NCI-H2227 (cell line): ENCODE results near the gene VASH2.
"Not testable (repeated sequence)": the region's sequence is repeated elsewhere in the genome, so short reads cannot be mapped to it uniquely, and the experiment has no call there.

ENCODE experiments used
- DNase-seq: peaks from one replicate; lab custom pipeline; 2025; ENCODE audit not compliant: unreplicated experiment; lab: John Stamatoyannopoulos, UW

Gene VASH2

DNA sequence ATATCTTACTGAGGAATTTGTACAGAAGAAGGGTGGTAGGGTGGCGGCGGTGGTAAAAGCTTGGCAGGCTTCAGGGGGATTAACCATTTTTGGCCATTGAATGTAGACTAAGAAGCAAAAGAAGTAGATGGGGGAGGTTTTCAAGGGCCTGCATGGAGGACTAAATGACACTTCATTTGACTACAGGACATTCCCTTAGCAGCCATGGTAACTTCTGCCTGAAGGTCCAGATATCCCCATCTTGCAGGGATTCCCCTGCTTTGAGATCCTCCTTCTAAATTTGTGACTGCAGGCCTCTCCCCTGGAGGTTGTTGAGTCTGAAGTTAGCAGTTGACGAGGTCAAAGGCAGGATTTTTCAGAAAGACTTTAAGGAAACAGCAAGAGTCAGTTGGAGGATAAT is 4.8 kb downstream of the VASH2 start:
- DNase-seq: no peak

DNA sequence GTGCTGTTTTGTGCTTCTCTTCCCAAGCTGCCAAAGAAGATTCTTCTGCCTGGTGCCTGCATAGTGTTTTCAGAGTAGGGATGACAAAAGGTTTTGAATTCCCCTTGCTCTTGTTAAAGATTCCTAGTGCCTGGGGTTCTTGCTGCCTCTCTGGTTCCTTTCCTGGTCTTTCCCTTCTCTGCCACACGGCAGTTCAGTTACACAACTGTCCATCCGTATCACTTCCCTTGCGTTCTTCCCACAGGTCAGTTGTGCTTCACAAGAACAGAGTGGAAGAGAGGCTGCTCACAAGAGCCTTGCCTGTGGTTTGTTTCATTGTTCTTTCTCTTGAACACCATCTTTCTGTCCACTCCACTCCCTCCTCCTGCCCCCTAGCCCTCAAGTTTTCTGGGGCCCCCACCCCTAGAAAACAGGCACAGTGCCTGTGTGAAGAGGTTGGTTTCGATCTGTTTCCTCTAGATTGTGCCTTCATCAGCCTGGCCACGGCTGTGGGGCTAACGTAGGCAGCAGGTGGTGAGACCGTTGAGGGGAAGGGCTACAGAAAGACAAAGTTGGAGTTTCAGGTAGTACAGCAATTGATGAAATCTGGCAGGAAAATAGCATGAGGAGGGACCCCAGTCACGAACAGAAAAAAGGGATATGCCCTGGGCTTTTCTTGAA is 5.8 kb downstream of the VASH2 start:
- no peak for DNase-seq

DNA sequence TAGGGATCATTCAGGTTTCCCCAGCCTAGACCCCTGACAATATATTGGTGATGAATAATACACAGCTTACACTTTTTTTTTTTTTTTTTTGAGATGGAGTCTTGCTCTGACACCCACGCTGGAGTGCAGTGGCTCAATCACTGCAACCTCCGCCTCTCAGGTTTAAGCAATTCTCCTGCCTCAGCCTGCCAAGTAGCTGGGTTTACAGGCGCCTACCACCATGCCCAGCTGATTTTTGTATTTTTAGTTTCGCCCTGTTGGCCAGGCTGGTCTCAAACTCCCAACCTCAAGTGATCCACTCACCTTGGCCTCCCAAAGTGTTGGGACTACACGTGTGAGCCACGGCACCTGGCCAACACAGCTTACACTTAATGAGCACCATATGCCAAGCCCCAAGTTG is 7.2 kb downstream of the VASH2 start:
- no peak for DNase-seq

DNA sequence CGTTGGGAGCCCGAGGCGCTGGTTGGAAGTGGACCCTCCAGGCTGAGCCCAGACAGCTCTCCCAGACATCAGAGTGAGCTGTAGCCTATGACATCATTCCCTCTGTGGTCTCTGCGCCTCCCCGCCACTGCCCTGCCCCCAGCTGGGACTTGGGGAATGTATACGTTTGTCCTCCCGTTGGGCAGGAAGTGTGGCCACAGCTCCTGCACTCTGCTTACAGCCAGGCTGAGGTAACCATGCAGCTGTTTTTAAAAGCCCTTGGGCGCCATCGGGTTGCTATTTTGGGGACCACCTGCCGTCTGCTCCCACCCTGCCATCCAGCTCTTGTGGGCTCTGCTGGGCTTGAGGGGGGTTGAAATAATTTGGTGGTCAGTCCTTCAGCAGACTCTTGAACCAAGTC is 7.8 kb downstream of the VASH2 start:
- DNase-seq: no peak

DNA sequence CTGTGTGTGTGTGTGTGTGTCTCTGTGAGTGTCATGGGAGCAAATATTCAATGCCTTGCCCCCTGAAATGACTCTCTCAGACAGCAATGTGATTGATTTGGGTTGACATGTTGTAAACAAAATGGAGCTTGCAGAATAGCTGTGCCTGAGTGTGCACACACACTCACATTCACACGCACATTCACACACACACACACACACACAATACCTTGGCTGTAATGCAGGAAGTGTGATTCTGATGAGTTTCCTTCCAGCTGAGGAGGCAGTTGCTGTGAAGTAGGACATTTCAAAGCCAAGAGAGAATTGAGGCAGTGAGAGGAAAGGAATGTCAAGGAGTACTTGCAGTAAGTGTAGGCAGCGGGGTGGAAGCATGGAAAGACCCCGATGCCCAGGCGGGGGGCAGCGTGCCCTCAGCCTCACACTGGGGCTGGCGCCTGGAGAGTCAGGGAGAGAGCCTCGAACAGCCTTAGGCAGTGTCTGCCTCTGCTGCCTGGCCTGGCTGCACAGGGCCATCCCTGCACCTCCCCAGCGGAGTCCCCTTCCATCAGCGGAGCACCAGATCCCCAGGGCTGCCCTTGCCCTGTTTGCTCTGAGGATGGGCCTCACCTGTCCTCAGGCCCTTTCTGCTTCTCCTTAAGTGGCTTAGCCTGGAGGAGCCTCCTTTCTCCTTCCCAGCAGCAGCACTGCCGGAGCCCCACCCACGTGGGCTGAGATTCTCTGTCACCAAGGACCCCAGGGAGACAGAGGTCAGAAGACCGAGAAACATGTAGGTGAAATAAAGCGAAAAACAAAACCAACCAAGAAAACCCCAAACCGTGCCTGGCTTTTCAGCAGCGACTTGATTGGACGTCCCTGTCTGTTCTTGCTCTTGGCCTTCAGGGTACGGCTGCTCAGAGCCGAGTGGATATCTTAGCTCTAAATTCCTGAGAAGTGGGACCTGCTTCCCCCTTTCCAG is 9.2 kb downstream of the VASH2 start:
- DNase-seq: no peak

DNA sequence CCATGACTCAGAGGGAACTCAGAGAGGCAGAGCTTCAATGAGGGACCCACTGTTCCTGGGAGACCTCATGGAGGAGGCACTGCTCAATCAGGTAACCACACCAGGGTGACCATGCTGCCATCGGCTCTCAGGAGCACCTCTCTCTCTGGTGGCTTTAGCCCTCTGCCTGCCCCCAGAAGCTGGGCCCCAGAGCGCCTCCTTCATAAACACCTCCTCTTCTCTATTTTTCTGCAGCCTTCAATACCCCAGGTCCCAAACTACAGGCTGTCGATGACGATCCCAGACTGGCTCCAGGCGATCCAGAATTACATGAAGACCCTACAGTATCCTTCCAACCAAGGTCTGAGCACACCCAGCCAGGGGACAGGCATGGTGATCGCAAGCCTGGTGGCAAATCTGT is 10.6 kb downstream of the VASH2 start:
- no peak for DNase-seq

DNA sequence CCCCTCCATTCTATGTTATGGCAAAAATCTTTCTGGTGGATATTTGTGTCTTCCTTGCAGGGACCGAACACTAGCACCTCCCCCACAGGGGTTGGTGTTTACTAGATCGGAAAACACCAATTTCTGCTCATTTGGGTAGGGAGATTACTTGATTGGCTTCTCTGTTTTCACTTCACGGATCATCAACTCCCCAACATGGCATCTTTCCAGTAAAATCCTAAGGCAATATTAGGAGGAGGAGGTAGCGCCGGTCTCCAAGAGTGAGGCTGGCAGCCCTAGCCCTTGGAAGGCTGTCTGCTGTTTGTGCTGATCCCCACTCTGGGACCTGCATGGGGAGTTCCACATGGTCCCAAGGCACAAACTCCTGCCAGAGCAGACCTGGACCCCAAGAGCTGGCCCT is 12.2 kb downstream of the VASH2 start:
- DNase-seq: no peak

DNA sequence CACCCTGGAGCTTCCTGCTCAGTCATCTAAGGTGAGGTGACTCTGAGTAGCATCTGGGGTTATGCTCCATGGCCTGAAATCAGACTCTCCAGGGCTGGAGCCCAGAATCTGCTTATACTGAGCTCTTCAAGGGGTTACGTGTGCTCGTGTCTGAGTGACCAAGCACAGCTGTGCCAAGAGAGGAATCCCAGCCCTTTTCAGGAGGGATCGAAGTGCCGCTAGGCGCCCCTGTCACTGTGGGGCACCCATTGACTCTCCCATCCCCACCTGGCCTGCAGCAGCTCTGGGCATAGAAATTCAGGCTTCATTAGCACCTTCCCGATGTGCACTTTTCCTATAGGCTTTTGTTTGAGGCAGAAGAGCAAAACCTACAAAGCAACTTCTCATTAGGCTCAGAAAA is 13.8 kb downstream of the VASH2 start:
- no peak for DNase-seq

DNA sequence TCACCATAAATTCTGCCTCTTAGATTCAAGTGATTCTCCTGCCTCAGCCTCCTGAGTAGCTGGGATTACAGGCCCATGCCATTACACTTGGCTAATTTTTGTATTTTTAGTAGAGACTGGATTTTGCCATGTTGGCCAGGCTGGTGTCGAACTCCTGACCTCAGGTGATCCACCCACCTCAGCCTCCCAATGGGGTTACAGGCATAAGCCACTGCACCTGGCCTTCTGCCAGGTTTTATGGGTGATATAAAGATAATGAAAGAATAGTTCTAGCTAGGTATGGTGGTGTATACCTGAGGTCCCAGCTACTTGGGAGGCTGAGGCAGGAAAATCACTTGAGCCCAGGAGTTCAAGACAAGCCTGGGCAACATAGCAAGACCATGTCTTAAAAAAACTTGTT is 14.7 kb downstream of the VASH2 start:
- DNase-seq: not testable (repeated sequence)

DNA sequence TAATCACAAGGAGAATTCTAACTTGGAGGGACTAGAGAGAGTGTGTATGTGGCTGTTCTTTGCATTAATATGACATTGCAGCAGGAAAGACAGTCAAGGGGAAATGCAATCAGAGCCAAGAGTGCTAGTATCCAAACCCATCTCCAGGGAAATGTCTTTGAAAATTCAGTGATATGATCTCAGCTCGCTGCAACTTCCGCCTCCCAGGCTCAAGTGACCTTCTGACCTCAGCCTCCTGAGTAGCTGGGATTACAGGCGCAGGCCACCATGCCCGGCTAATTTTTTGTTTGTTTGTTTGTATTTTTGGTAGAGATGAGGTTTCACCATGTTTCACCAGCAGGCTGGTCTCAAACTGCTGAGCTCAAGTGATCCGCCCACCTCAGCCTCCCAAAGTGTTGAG is 16.3 kb downstream of the VASH2 start:
- DNase-seq: no peak

DNA sequence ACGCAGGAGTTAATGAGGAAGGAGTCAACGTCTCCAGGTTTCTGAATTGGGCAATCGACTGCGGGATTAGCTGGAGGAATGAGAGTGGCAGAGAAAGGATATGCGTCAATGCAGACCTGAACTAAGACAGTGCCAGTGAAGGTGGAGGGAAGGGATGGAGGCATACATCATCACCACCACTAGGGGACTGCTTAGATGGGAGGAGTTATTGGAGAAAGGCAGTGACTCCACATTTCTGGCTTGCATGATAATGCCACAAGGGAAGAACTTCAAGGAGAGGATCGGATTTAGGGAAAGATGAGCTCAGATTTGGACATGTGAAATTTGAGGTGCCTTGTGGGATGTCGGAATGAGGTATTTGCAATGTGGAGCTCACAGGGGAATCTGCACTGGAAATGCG is 17.5 kb downstream of the VASH2 start:
- peak; percentile 9 for DNase-seq

DNA sequence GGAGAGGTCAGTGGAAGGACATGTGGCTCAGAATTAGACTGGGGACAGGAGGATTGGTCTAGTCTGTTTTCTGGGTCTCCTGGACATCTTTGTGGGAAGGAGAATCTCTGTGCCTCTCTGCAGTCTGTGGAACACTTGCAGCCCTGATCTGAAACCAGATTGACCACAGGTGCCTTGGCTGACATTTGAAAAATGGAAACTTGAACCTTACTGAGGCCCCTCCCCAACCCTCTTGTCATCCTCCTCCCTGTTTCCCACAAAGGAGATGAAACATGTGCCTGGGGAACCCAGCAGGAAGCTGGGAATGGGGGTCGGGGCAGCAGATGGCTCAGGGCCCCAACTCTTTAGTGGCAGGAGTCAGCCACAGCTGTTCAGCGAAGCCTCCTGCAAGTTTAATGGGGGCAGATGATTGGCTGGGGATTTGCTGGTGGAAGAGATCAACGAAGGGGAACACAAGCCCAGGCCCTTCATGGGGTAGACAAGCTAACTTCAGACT is 18.1 kb downstream of the VASH2 start:
- no peak for DNase-seq

DNA sequence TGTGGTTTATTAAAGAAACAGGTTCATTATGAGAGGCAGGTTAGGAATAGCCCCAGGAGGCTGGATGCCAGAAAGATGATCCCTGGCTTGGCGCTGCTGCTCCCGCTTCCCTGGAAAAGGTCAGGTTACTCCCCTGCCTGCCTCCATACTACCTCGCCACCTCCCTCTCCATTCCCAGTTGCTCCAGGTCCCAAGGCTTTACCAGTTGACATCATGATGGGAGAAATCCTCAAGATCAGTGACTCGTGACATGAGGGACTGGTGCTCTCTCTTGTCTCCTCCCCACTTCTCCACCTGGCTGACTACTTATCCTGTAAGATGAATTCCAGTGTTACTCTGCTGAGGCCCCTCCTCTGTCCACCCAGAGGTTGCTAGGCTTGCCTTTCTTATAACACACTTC is 19.7 kb downstream of the VASH2 start:
- DNase-seq: no peak

DNA sequence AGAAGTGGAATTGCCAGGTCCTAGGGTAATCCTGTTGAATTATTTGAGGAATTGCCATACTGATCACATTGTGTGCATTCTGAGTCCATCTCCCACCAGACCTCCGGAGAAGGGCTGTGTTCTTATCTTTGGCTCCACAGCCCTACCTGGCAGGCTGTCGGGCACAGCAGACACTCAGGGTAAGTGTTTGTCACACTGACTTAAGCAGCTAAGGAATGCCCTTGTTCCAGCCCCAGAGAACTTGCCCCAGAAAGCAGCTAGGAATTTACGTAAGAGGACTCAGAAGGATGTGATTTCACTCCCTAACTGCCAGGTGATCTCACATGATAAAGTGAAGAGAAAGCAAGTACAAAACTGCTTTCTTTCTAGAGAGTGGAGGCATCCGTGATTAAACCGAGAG is 21.0 kb downstream of the VASH2 start:
- no peak for DNase-seq

DNA sequence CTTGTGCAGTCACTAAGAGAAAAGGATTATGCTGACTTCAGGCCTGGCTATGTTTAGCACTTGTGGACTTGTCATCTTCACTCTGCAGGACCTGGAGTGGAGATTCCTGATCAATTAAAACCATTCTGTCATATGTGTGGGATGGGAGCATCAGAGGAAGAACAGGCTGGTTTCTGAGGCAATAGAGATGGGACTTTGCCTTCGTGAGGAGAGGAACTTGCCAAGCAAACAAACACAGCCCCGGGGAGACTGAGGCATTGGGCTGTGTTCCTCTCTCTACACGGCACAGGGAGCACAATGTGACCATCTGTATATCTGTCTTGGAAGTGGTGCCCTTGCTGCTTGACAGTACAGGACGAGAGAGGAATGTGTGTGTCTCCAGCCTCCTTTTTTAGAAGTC is 23.1 kb downstream of the VASH2 start:
- no peak for DNase-seq

DNA sequence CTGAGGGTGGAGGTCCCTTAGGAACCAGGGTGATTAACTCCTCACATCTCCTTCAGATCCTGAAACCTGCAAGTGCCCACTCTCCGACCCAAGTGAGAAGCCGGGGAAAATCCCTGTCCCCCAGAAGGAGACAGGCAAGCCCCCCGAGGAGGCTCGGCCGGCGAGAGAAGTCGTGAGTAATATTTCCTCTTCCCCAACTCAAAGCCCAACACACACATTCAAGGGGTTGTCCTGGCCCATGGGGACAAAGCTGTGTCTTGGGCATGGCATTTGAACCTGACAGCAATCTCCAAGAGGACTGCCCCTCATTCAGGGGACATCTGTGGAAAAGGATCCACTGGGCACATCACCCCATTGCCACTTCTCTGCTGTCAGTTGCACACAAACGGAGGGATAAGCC is 23.6 kb downstream of the VASH2 start:
- no peak for DNase-seq

DNA sequence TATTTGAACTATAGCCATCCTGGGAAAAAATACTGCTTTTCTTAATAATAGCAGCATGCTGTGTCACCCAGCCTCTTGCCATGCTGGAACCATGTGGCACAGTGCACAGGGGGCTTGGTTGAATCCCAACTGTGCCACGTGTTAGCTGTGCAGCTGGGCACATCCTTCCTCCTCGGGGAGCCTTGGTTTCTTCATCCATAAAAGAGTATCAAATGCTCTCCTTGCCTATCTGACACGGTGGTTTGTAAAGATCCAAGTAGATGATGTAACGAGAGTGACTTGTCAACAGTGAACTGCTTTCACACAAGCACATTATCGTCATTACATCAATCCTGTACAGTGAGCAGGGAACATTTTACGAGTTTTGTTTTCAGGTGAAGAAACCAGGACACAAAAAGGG is 24.4 kb downstream of the VASH2 start:
- DNase-seq: no peak

DNA sequence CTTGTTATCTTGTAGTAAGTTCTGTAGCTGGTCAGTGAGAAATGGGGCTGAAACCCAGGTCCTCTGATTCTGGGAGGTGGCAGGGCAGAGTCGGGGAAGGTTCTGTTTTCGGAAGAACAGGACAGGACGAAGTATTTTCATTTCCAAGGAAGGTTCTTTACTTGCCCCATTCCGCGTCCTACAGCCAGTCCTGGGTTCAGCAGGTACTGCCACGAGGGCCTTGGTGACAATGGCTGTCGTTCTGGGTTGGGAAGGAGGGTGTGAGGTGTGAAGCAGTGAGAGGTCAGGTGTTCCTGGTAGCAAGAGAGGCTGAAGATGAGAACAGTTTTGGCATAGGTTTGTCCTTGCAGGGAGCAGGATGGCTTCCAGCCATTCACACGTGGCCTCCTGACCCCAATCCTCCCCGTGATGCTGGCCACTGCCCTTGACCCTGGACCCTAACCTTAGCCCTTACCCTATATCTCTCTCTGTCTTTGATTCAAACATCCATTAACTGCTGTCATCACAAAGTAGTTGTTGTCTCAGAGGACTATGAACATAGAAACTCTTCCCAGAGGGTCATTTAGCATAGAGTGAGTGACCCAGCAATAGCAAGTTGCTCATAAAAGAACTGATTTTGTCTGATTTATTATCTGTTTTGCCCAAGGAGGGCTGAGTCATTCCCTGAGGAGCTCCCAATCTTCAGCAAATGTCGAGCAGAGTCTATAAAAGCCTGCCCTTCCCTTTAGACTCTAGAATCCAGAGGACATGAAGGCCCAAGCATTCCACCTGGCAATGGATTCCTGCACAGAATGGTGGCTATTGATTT is 25.0 kb downstream of the VASH2 start:
- DNase-seq: no peak

DNA sequence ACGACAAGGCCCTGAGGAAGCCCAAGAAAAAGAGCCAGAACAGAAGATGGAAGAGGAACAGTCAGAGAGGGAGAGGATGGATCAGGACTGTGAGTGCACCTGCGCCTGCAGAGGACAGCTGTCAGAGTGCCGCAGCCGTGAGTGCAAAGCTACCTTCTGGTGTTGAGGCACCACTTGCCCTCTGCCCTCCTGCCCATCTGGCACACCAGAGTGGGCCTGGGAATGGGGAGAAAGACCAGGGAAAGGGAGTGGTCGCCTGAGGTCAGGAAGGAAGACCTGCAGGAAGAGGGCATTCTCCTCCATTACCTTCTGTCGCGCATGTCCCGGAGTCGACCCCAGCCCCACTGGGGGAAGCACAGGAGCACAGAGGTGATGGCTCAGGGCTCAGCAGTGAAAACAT is 26.2 kb downstream of the VASH2 start:
- DNase-seq: no peak

DNA sequence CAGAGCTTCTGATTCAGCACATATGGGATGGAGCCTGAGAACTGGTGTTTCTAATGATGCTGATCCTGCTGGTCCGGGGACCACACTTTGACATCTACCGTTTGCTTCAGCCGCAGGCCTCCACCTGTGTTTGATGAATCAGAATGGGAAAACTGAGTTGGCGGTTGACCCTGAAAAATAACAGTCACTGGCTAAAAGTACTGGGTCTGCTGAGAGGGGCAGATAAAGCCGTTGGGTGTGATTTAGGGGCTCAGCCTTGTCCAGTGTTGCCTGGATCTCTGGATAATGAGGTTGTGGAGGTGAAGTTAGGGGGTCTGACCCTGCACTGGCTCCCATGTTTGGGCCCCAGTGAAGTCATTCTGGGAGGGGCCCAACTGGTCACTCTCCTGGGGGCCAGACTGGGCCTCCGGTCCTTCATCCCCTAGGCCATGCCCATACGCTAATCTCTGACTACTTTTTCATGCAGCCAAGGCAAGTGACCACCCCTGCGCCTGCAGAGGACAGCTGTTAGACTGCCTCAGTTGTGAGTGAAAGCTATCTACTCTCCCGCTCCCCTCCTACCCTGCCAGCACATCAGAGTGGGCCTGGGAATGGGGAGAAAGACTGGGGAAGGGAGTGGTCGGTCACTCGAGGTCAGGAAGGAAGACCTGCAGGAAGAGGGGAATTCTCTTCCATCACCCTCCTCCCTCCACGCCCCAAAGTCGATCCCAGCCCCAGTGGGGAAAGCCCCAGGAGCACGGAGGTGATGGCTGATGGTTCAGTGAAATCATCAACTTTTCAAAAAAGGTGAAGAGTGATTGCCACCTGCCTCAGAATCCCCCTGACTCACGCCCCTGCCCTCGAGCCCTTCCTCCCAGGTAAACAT is 27.7 kb downstream of the VASH2 start:
- DNase-seq: no peak
